ENCODE data around the gene FGFBP2. TPM values are rescaled to one million over a fixed set of nuclear protein-coding genes. Genes with fewer than 3 reads are reported as not detected.
"Not testable (repeated sequence)": the region's sequence is repeated elsewhere in the genome, so short reads cannot be mapped to it uniquely, and the experiment has no call there.

Gene FGFBP2
- total and polyA plus RNA-seq, 2 donors (not counting 1 experiment from before 2014, with no cell fraction given) = 0.59 to 0.82 TPM

DNA sequence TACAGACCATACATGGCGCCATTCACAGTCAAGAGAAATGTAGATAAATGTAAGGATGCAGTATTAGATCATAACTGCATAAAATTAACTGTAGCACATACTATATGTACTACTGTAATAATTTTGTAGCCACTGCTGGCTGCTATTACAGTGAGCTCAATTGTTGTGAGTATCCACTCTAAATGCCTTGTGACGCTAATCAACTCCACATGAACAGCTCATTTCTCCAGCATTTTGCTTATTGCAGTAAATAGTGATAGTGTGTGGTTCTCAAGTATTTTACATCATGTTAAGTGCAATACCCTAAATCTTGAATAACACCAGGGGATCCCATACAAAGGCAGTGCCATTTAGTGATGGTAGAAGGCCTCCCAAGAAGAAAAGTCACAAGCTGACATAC lies 45.7 kb downstream of the FGFBP2 start:
- intact Hi-C loops (cut with micrococcal nuclease) = no loop called here
- CTCF ChIA-PET = no interaction called here

DNA sequence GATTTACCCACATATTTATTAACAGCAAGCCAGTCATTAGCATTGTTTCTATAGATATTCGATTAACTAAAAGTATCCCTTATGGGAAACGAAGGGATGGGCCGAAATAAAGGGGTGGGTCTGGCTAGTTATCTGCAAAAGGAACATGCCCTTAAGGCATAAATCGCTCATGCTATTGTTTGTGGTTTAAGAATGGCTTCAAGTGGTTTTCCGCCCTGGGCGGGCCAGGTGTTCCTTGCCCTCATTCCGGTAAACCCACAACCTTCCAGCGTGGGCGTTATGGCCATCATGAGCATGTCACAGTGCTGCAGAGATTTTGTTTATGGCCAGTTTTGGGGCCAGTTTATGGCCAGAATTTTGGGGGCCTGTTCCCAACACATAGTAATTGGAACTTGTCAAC lies 46.6 kb downstream of the FGFBP2 start:
- H2AFZ ChIP-seq (ENCODE audit: insufficient read depth, low read depth, low read length, poor library complexity, severe bottlenecking); H3K4me3 ChIP-seq (ENCODE audit: control extremely low read depth in 1 of 5, extremely low read depth in 1 of 5, insufficient read depth in 1 of 5, low read depth in 2 of 5, low read length in 4 of 5); H4K20me1 ChIP-seq (ENCODE audit: control insufficient read depth, insufficient read depth, low read length, poor library complexity, severe bottlenecking); ATAC-seq (ENCODE audit: low read depth); H3K4me1 Mint-ChIP-seq; POLR2A ChIA-PET; H3K36me3 ChIP-seq (replicated peaks in 1 of 2; ENCODE audit: control extremely low read depth in 1 of 2, control insufficient read depth in 1 of 2, extremely low read depth in 1 of 2, insufficient read depth in 2 of 2, low read length in 1 of 2); DNase-seq; H3K27me3 Mint-ChIP-seq; H3K4me2 ChIP-seq (replicated peaks; ENCODE audit: low read depth, low read length, poor library complexity, severe bottlenecking); H3K9me3 ChIP-seq (ENCODE audit: control extremely low read depth in 1 of 3, control insufficient read depth in 2 of 3, insufficient read depth in 1 of 3, low read length in 2 of 3); H3K27me3 ChIP-seq (replicated peaks in 1 of 4; ENCODE audit: control extremely low read depth in 1 of 4, control insufficient read depth in 3 of 4, insufficient read depth in 4 of 4, low read length in 3 of 4); H3K4me1 ChIP-seq (ENCODE audit: control insufficient read depth in 2 of 2, insufficient read depth in 2 of 2, low read length in 2 of 2); H3K27ac ChIP-seq (ENCODE audit: low read length in 2 of 2); H3K27ac Mint-ChIP-seq; H3K79me2 ChIP-seq (ENCODE audit: control insufficient read depth, insufficient read depth, low read length); H3K4me3 Mint-ChIP-seq; CTCF ChIA-PET; H3K9ac ChIP-seq (ENCODE audit: low read length); intact Hi-C loops (cut with micrococcal nuclease); H3K9me3 Mint-ChIP-seq (ENCODE audit: insufficient read depth): not testable (repeated sequence)
- 90% methylated on average over 3 of the region's 9 CpGs for WGBS (ENCODE audit: insufficient coverage)

More for the DNA sequence above, 45.7 kb downstream of the FGFBP2 start:
- no peaks in the 10 kb centered on the region for H3K36me3 ChIP-seq (replicated peaks in 1 of 2; ENCODE audit: control extremely low read depth in 1 of 2, control insufficient read depth in 1 of 2, extremely low read depth in 1 of 2, insufficient read depth in 2 of 2, low read length in 1 of 2)
- Mint-ChIP-seq H3K27ac (no peak overlapping the region), H3K4me1 (no peaks in the 10 kb centered on the region), H3K9me3 (ENCODE audit: insufficient read depth) (no peaks in the 10 kb centered on the region), H3K4me3 (no peak overlapping the region), H3K27me3 (peaks cover 5% of the 10 kb centered on the region)
- ATAC-seq (ENCODE audit: low read depth) = no peak
- H3K4me2 ChIP-seq (replicated peaks; ENCODE audit: low read depth, low read length, poor library complexity, severe bottlenecking) = no peak overlapping the region
- H3K27ac ChIP-seq (ENCODE audit: low read length in 2 of 2) = no peak overlapping the region
- H3K79me2 ChIP-seq (ENCODE audit: control insufficient read depth, insufficient read depth, low read length) = no peaks in the 10 kb centered on the region
- no peaks in the 10 kb centered on the region for H3K27me3 ChIP-seq (replicated peaks in 1 of 4; ENCODE audit: control extremely low read depth in 1 of 4, control insufficient read depth in 3 of 4, insufficient read depth in 4 of 4, low read length in 3 of 4)
- no peak overlapping the region for H3K9ac ChIP-seq (ENCODE audit: low read length)
- no CpG with 5 or more reads among the region's 2 CpGs for WGBS (ENCODE audit: insufficient coverage)
- DNase-seq = no peak
- H2AFZ ChIP-seq (ENCODE audit: insufficient read depth, low read depth, low read length, poor library complexity, severe bottlenecking) = no peak overlapping the region
- TF ChIP-seq, protein P1, sequence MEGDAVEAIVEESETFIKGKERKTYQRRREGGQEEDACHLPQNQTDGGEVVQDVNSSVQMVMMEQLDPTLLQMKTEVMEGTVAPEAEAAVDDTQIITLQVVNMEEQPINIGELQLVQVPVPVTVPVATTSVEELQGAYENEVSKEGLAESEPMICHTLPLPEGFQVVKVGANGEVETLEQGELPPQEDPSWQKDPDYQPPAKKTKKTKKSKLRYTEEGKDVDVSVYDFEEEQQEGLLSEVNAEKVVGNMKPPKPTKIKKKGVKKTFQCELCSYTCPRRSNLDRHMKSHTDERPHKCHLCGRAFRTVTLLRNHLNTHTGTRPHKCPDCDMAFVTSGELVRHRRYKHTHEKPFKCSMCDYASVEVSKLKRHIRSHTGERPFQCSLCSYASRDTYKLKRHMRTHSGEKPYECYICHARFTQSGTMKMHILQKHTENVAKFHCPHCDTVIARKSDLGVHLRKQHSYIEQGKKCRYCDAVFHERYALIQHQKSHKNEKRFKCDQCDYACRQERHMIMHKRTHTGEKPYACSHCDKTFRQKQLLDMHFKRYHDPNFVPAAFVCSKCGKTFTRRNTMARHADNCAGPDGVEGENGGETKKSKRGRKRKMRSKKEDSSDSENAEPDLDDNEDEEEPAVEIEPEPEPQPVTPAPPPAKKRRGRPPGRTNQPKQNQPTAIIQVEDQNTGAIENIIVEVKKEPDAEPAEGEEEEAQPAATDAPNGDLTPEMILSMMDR (IDR thresholded peaks at IDR 0.05) = no peak
- TF ChIP-seq EZH2 (IDR thresholded peaks at IDR 0.05; ENCODE audit: borderline replicate concordance, insufficient read depth, low read depth, low read length, poor library complexity, severe bottlenecking) = no peak
- H4K20me1 ChIP-seq (ENCODE audit: control insufficient read depth, insufficient read depth, low read length, poor library complexity, severe bottlenecking) = no peaks in the 10 kb centered on the region
- no peaks in the 10 kb centered on the region for H3K4me1 ChIP-seq (ENCODE audit: control insufficient read depth in 2 of 2, insufficient read depth in 2 of 2, low read length in 2 of 2)
- no peaks in the 10 kb centered on the region for H3K9me3 ChIP-seq (ENCODE audit: control extremely low read depth in 1 of 3, control insufficient read depth in 2 of 3, insufficient read depth in 1 of 3, low read length in 2 of 3)
- no peak overlapping the region for H3K4me3 ChIP-seq (ENCODE audit: control extremely low read depth in 1 of 5, extremely low read depth in 1 of 5, insufficient read depth in 1 of 5, low read depth in 2 of 5, low read length in 4 of 5)
- POLR2A ChIA-PET = no interaction called here
